GM19099 (cell line): ENCODE data around the gene CGN.

ENCODE experiments used
- POLR2A ChIP-seq: IDR thresholded peaks from 3 replicates; pipeline ENCODE4 v1.6.1; 2011; ENCODE audit warnings: low read depth; ENCODE audit not compliant: insufficient read length; ENCODE audit errors: extremely low read depth

The CGN gene

GRCh38 chr1:151526735-151527525 lies 15.7 kb downstream of the CGN start:
- TF ChIP-seq POLR2A = no peak

- TF ChIP-seq POLR2A = no peak
Observed at GRCh38 chr1:151529211-151529702, 18.1 kb downstream of the CGN start.

- no peak for TF ChIP-seq POLR2A
Observed at GRCh38 chr1:151529781-151530180, 18.6 kb downstream of the CGN start.

- TF ChIP-seq POLR2A = no peak
Observed at GRCh38 chr1:151530461-151530860, 19.3 kb downstream of the CGN start.

GRCh38 chr1:151533870-151534269 lies 22.7 kb downstream of the CGN start:
- no peak for TF ChIP-seq POLR2A

GRCh38 chr1:151534662-151535278 lies 23.6 kb downstream of the CGN start:
- no peak for TF ChIP-seq POLR2A

GRCh38 chr1:151535326-151536271 lies 24.4 kb downstream of the CGN start:
- TF ChIP-seq POLR2A = no peak

- TF ChIP-seq POLR2A = no peak
Observed at GRCh38 chr1:151536499-151536898, 25.3 kb downstream of the CGN start.

- TF ChIP-seq POLR2A = no peak
Observed at GRCh38 chr1:151537112-151537511, 25.9 kb downstream of the CGN start.

GRCh38 chr1:151539321-151540020 lies 28.3 kb downstream of the CGN start:
- no peak for TF ChIP-seq POLR2A

GRCh38 chr1:151540021-151540981 lies 29.1 kb downstream of the CGN start, which contains the start of gene TUFT1:
TSS of gene TUFT1 (plus strand) at chr1:151540309. CDS start at chr1:151540367, 58 bp downstream.
- peak; percentile 72 for TF ChIP-seq POLR2A

GRCh38 chr1:151540982-151541377 lies 29.8 kb downstream of the CGN start:
- no peak for TF ChIP-seq POLR2A

- TF ChIP-seq POLR2A = no peak
Observed at GRCh38 chr1:151541752-151542151, 30.6 kb downstream of the CGN start.
